NT2/D1 (cell line): Measurements from ENCODE around the gene KLHL40.

Source experiments
- DNase-seq: peaks from one replicate; pipeline ENCODE4 v3.0.0-alpha.2; 2011; ENCODE audit warnings: low read depth, low spot score
- H3K27me3 ChIP-seq: 2 replicates; pipeline ENCODE4 v1.6.0; 2011; ENCODE audit warnings: mild to moderate bottlenecking; ENCODE audit not compliant: insufficient read length, insufficient read depth
- H3K36me3 ChIP-seq: 2 replicates; pipeline ENCODE4 v1.6.1; 2011; ENCODE audit warnings: mild to moderate bottlenecking, low read length, mixed read lengths; ENCODE audit not compliant: insufficient read depth, insufficient read length
- H3K4me1 ChIP-seq: 2 replicates; pipeline ENCODE4 v1.5.1; 2011; ENCODE audit not compliant: insufficient read depth, insufficient read length
- H3K4me3 ChIP-seq: 2 replicates; pipeline ENCODE4 v1.5.1; 2011; ENCODE audit warnings: low read depth; ENCODE audit not compliant: insufficient read length
- H3K9ac ChIP-seq: 2 replicates; pipeline ENCODE4 v1.6.0; 2011; ENCODE audit warnings: low read depth; ENCODE audit not compliant: insufficient read length
- H3K9me3 ChIP-seq: 2 replicates; pipeline ENCODE4 v1.5.1; 2011; ENCODE audit warnings: mild to moderate bottlenecking, low read length; ENCODE audit not compliant: insufficient read depth
- SUZ12 ChIP-seq: IDR thresholded peaks from 2 replicates; pipeline ENCODE4 v1.6.1; 2011; ENCODE audit not compliant: insufficient read length, insufficient read depth; ENCODE audit errors: extremely low read depth
- YY1 ChIP-seq: IDR thresholded peaks from 2 replicates; pipeline ENCODE4 v1.6.1; 2011; ENCODE audit not compliant: insufficient read length, insufficient read depth
- ZNF274 ChIP-seq: IDR thresholded peaks from 2 replicates; pipeline ENCODE4 v1.6.1; 2011; ENCODE audit warnings: mild to moderate bottlenecking, low read depth, low read length

The KLHL40 gene

GRCh38 chr3:42689421-42690014 is 4.2 kb downstream of the KLHL40 start:
- H3K4me1 ChIP-seq, result peaks cover 9% of the 10 kb centered on the region
- no peak for TF ChIP-seq SUZ12
- TF ChIP-seq YY1, result no peak
- no peak for TF ChIP-seq ZNF274
- H3K4me3 ChIP-seq, result no peak overlapping the region
- no peaks in the 10 kb centered on the region for H3K9me3 ChIP-seq
- no peaks in the 10 kb centered on the region for H3K36me3 ChIP-seq
- peak; percentile 43 for DNase-seq
- H3K9ac ChIP-seq, result no peak overlapping the region
- peaks cover 4% of the 10 kb centered on the region for H3K27me3 ChIP-seq

GRCh38 chr3:42690191-42690590 is 4.9 kb downstream of the KLHL40 start:
- H3K9me3 ChIP-seq, result no peaks in the 10 kb centered on the region
- no peak overlapping the region for H3K4me3 ChIP-seq
- H3K4me1 ChIP-seq, result peaks cover 9% of the 10 kb centered on the region
- DNase-seq, result no peak
- TF ChIP-seq YY1, result no peak
- TF ChIP-seq SUZ12, result no peak
- no peak for TF ChIP-seq ZNF274
- H3K9ac ChIP-seq, result no peak overlapping the region
- no peaks in the 10 kb centered on the region for H3K36me3 ChIP-seq
- peaks cover 4% of the 10 kb centered on the region for H3K27me3 ChIP-seq

- H3K9ac ChIP-seq, result no peak overlapping the region
- TF ChIP-seq SUZ12, result no peak
- TF ChIP-seq YY1, result no peak
- TF ChIP-seq ZNF274, result no peak
- H3K4me3 ChIP-seq, result no peak overlapping the region
- H3K36me3 ChIP-seq, result no peaks in the 10 kb centered on the region
- H3K27me3 ChIP-seq, result peaks cover 6% of the 10 kb centered on the region
- DNase-seq, result no peak
- H3K4me1 ChIP-seq, result peaks cover 9% of the 10 kb centered on the region
- no peaks in the 10 kb centered on the region for H3K9me3 ChIP-seq
Observed at GRCh38 chr3:42690766-42691680, 5.7 kb downstream of the KLHL40 start.

GRCh38 chr3:42691816-42692666 is 6.7 kb downstream of the KLHL40 start:
- no peak overlapping the region for H3K4me3 ChIP-seq
- peaks cover 8% of the 10 kb centered on the region for H3K27me3 ChIP-seq
- peaks cover 9% of the 10 kb centered on the region for H3K4me1 ChIP-seq
- H3K36me3 ChIP-seq, result no peaks in the 10 kb centered on the region
- DNase-seq, result no peak
- H3K9ac ChIP-seq, result no peak overlapping the region
- no peak for TF ChIP-seq ZNF274
- no peak for TF ChIP-seq SUZ12
- no peak for TF ChIP-seq YY1
- no peaks in the 10 kb centered on the region for H3K9me3 ChIP-seq

GRCh38 chr3:42692667-42693529 is 7.6 kb downstream of the KLHL40 start:
- peaks cover 8% of the 10 kb centered on the region for H3K27me3 ChIP-seq
- H3K9ac ChIP-seq, result no peak overlapping the region
- no peaks in the 10 kb centered on the region for H3K9me3 ChIP-seq
- DNase-seq, result no peak
- H3K4me1 ChIP-seq, result peaks cover 9% of the 10 kb centered on the region
- TF ChIP-seq ZNF274, result no peak
- no peak for TF ChIP-seq YY1
- TF ChIP-seq SUZ12, result no peak
- no peak overlapping the region for H3K4me3 ChIP-seq
- no peaks in the 10 kb centered on the region for H3K36me3 ChIP-seq

GRCh38 chr3:42693530-42693930 is 8.2 kb downstream of the KLHL40 start:
- Histone ChIP-seq H3K36me3 (no peaks in the 10 kb centered on the region), H3K9me3 (no peaks in the 10 kb centered on the region), H3K4me3 (no peak overlapping the region), H3K9ac (no peak overlapping the region), H3K27me3 (peaks cover 11% of the 10 kb centered on the region), H3K4me1 (peaks cover 9% of the 10 kb centered on the region)
- DNase-seq, result no peak
- TF ChIP-seq ZNF274 (no peak), YY1 (no peak), SUZ12 (no peak)
